Measurements from ENCODE around the gene UPP2.

Gene UPP2

DNA sequence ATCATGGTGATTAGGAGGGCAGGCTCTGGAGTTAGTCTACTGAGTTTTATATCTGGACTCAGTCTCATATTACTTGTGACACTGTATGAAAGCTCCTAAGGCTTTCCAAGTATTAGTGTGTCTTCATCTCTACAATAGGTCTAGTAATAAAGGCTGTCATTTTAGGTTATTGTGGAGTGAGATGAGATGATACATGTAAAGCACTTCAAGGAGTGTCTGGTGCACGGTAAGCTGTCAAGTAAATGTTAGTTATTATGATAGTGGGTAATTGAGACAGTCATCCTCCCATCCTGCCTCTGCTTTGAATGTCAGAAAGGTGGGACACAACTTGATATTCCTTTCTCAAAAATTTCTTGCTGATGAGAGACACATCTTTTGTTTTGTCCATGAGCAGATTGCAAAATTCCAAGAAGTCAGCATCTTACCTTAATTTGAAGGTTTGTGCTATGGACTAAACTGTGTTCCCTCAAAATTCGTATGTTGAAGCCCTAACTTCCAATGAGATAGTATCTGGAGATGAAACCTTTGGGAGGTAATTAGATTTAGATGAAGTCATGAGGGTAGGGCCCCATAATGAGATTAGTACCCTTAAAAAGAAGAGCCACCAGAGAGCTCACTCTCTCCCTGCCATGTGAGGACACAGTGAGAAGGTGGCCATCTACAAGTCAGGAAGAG lies 41.4 kb upstream of the UPP2 start:
- H3K4me2 ChIP-seq (ENCODE audit: low read length): no peak overlapping the region
- H3K79me2 ChIP-seq (ENCODE audit: control insufficient read depth, low read length): no peaks in the 10 kb centered on the region
- H3K36me3 ChIP-seq (ENCODE audit: control insufficient read depth, low read length): no peaks in the 10 kb centered on the region
- no peaks in the 10 kb centered on the region for H3K27me3 ChIP-seq (ENCODE audit: control insufficient read depth, low read length)
- H3K9me3 ChIP-seq (ENCODE audit: control insufficient read depth, insufficient read depth, low read length): no peaks in the 10 kb centered on the region
- H3F3A ChIP-seq (ENCODE audit: control insufficient read depth, insufficient read depth): no peaks in the 10 kb centered on the region
- no peak overlapping the region for H3K27ac ChIP-seq (ENCODE audit: low read depth, low read length)
- no peaks in the 10 kb centered on the region for H4K20me1 ChIP-seq (ENCODE audit: control insufficient read depth, insufficient read depth, low read depth, low read length)
- H3K4me1 ChIP-seq (ENCODE audit: control insufficient read depth, low read length): no peaks in the 10 kb centered on the region
- no peak for TF ChIP-seq EZH2phosphoT487 (IDR thresholded peaks at IDR 0.05; ENCODE audit: borderline replicate concordance, low read length)
- TF ChIP-seq, protein P1, sequence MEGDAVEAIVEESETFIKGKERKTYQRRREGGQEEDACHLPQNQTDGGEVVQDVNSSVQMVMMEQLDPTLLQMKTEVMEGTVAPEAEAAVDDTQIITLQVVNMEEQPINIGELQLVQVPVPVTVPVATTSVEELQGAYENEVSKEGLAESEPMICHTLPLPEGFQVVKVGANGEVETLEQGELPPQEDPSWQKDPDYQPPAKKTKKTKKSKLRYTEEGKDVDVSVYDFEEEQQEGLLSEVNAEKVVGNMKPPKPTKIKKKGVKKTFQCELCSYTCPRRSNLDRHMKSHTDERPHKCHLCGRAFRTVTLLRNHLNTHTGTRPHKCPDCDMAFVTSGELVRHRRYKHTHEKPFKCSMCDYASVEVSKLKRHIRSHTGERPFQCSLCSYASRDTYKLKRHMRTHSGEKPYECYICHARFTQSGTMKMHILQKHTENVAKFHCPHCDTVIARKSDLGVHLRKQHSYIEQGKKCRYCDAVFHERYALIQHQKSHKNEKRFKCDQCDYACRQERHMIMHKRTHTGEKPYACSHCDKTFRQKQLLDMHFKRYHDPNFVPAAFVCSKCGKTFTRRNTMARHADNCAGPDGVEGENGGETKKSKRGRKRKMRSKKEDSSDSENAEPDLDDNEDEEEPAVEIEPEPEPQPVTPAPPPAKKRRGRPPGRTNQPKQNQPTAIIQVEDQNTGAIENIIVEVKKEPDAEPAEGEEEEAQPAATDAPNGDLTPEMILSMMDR (IDR thresholded peaks at IDR 0.05; ENCODE audit: low read depth, low read length, poor library complexity, severe bottlenecking): no peak
- no peak overlapping the region for H3K4me3 ChIP-seq (ENCODE audit: low read length)
- H3K9me2 ChIP-seq (replicated peaks; ENCODE audit: control insufficient read depth, low read length): no peaks in the 10 kb centered on the region

DNA sequence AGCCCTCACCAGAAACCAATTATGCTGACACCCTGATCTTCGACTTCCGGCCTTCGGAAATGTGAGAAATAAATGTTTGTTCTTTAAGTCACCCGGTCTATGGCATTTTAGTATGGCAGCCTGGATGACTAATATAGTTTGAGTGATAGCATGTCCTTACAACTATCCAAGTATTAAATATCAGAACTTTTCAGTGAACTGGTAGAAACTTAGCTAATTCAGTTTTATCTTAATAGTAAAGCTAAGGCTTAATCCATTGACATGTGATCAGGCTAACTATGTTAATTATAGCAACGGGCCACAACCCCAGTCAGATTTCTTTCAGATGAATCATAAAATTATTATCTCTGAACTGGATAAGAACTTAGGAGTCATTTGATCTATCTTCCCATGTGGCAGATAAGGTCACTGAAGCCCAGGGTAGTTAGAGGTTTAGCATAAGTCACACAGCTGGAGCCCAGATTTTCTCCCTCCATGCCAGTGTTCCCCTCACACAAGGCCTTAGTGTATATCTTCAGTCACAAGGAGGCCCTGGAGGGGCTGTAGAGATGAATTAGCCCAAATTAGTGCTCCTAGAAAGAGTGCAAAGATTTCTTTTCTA lies 40.7 kb upstream of the UPP2 start:
- H3K27ac ChIP-seq (ENCODE audit: low read depth, low read length): no peak overlapping the region
- no peaks in the 10 kb centered on the region for H3K36me3 ChIP-seq (ENCODE audit: control insufficient read depth, low read length)
- no peaks in the 10 kb centered on the region for H3K27me3 ChIP-seq (ENCODE audit: control insufficient read depth, low read length)
- H3K9me3 ChIP-seq (ENCODE audit: control insufficient read depth, insufficient read depth, low read length): no peaks in the 10 kb centered on the region
- no peak overlapping the region for H3K4me3 ChIP-seq (ENCODE audit: low read length)
- H3K79me2 ChIP-seq (ENCODE audit: control insufficient read depth, low read length): no peaks in the 10 kb centered on the region
- TF ChIP-seq, protein P1 (IDR thresholded peaks at IDR 0.05; ENCODE audit: low read depth, low read length, poor library complexity, severe bottlenecking): no peak
- TF ChIP-seq EZH2phosphoT487 (IDR thresholded peaks at IDR 0.05; ENCODE audit: borderline replicate concordance, low read length): no peak
- H3F3A ChIP-seq (ENCODE audit: control insufficient read depth, insufficient read depth): no peaks in the 10 kb centered on the region
- H3K9me2 ChIP-seq (replicated peaks; ENCODE audit: control insufficient read depth, low read length): no peaks in the 10 kb centered on the region
- no peak overlapping the region for H3K4me2 ChIP-seq (ENCODE audit: low read length)
- H3K4me1 ChIP-seq (ENCODE audit: control insufficient read depth, low read length): no peaks in the 10 kb centered on the region
- no peaks in the 10 kb centered on the region for H4K20me1 ChIP-seq (ENCODE audit: control insufficient read depth, insufficient read depth, low read depth, low read length)

DNA sequence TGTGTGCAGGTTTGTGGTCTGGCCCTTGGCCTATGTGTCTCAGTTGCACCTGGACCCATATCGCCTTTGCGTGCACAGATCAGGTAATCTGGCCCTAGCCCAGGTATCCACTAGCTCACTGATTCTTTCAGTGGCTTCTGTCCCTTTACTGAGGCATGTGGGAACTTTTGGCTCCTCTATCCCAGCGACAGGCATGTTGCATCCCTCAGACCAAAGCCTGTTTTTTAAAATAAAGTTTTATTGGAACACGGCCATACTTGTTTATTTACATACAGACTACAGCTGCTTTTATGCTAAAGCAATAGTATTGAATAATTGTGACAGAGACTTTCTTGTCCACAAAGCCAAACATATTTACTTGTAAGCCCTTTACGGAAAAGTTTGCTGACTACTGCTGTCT lies 39.9 kb upstream of the UPP2 start:
- H3F3A ChIP-seq (ENCODE audit: control insufficient read depth, insufficient read depth): no peaks in the 10 kb centered on the region
- H3K4me3 ChIP-seq (ENCODE audit: low read length): no peak overlapping the region
- no peaks in the 10 kb centered on the region for H3K4me1 ChIP-seq (ENCODE audit: control insufficient read depth, low read length)
- TF ChIP-seq EZH2phosphoT487 (IDR thresholded peaks at IDR 0.05; ENCODE audit: borderline replicate concordance, low read length): no peak
- TF ChIP-seq, protein P1 (IDR thresholded peaks at IDR 0.05; ENCODE audit: low read depth, low read length, poor library complexity, severe bottlenecking): no peak
- no peaks in the 10 kb centered on the region for H3K36me3 ChIP-seq (ENCODE audit: control insufficient read depth, low read length)
- no peaks in the 10 kb centered on the region for H4K20me1 ChIP-seq (ENCODE audit: control insufficient read depth, insufficient read depth, low read depth, low read length)
- H3K79me2 ChIP-seq (ENCODE audit: control insufficient read depth, low read length): no peaks in the 10 kb centered on the region
- no peak overlapping the region for H3K27ac ChIP-seq (ENCODE audit: low read depth, low read length)
- no peaks in the 10 kb centered on the region for H3K27me3 ChIP-seq (ENCODE audit: control insufficient read depth, low read length)
- no peaks in the 10 kb centered on the region for H3K9me3 ChIP-seq (ENCODE audit: control insufficient read depth, insufficient read depth, low read length)
- H3K9me2 ChIP-seq (replicated peaks; ENCODE audit: control insufficient read depth, low read length): no peaks in the 10 kb centered on the region
- H3K4me2 ChIP-seq (ENCODE audit: low read length): no peak overlapping the region
